MV-4-11 (cell line): ENCODE measurements around the gene ARHGAP31.

Experiments used
- DNase-seq: peaks from one replicate; lab custom pipeline; 2025; lab: John Stamatoyannopoulos, UW

The ARHGAP31 gene

DNA sequence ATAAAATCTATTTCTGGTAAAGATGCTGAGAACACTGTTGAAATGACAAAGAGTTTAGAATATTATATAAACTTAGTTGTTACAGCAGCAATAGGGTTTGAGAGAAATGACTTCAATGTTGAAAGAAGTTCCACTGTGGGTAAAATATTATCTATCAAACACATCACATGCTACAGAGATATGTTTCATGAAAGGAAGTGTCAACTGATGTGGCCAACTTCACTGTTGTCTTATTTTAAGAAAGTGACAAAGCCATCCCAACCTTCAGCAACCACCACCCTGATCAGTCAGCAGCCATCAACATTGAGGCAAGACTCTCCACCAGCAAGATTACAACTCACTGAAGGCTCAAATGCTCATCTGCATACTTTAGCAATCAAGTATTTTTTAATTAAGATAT is 149.0 kb downstream of the ARHGAP31 start:
- no peak for DNase-seq

DNA sequence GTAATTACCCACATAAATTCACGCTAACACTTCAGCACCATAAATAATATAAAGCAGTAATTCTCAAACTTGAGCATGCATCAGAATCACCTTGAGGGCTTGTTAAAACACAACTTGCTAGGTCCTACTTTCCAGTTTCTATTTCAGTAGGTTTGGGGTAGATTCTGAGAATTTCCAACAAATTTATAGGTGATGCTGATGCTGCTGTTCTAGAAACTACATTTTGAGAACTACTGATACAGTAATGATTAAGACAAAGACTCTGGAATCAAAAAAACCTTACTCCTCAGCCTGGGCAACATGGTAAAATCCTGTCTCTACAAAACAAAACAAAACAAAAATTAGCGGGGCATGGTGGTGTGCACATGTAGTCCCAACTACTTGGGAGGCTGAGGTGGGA is 150.4 kb downstream of the ARHGAP31 start:
- no peak for DNase-seq

DNA sequence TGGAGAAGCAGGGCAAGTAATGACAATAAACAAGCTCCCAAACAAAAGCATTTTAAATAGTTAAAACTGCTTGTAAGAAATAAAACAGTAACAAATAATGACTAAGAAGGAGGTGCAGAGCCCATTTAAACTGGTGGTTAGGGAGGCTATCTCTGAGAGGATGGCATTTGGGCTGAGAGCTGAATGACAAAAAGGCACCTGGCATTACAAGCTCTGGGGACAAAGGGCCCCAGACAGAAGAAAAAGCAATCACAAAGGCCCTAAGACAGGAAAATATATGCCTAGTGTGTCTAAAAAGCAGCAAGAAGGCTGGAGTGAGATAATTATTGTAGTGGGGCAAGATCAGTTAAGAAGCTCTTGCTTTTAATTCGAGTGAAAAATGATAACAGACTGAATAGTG is 159.6 kb downstream of the ARHGAP31 start:
- no peak for DNase-seq

DNA sequence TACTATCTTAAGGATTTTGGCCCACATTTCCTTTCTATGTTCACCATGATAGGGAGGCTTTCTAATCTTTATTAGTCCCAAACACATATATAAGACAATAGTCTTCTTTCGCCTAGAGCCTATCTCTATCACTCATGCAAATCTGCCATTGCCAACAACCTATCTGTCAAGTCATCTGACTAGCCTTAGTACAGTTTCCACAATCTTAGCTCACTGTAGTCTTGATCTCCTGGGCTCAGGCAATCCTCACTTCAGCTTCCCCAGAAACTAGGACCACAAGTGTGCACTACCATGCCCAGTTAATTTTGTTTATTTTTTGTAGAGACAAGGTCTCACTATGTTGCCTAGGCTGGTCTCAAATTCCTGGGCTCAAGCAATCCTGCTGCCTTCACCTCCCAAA is 162.3 kb downstream of the ARHGAP31 start:
- peak; percentile 2 for DNase-seq

DNA sequence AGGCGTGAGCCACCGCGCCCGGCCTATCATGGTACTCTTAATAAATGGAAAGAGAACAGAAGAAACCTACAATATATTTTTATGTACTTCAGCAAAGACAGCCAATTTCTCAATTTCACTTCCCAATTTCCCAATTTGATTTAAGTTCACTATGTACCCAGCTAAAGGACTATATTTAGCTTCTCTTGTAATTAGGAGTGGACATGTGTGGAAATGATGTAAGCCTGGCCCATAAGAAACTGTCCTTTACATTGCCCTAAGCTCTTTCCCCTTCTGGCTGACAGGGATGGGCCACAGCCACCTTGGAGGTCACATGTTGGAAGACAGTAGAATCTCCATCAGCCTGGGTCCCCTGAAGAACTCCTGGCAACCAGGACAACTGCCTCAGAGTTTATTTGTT is 163.1 kb downstream of the ARHGAP31 start:
- peak; percentile 95 for DNase-seq

DNA sequence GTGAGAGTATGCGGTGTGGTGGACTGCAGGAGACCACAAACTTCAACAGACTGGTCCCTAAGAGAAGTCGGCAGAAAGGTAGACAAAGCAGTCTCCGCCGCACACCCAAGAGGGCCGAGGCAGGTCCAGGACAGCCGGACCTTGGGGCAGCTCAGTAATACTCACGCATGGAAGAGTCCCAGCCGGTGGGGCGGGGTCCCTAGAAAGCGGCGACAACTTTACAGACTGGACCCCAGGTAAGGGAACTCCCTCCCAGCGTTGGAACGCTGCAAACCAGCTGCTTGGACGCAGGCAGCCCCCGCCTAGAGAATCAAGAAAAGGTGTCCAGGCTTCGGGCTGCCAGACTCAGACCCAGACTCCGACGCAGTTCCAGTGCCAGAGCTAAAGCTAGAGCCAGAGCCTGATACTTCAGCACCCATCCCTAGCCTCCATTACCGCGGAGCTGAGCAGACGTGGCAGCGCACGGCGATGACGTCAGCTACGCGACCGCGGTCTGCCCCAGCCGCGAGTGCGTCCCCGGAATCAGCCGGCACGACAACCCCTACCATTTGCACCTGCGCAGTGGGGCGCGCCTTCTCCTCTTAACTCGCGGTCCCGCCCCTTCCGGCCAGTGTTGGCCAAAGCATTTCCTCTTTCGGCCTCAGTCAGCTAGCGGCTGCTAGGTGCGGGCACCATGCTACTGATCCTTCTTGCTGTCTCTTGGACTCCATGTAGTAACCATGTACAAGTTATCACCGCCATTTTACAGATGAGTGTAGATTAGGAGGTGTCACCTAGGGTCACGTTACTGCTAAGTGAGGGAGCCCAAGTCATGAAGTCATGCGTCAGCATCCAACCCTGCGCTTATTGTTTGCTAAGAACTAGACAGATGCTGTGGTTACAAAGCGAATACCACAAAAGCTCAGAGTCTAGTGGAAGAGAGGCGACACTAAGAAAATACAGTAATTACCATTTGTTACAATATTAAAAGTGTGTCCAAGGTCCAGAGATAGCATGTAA is 169.3 kb downstream of the ARHGAP31 start, which contains the start of gene TMEM39A:
Gene TMEM39A (minus strand): TSS at position 445 of the 999 bp plus-strand sequence. CDS start 1,541 bp downstream, outside the sequence.
- peak; percentile 99 for DNase-seq

DNA sequence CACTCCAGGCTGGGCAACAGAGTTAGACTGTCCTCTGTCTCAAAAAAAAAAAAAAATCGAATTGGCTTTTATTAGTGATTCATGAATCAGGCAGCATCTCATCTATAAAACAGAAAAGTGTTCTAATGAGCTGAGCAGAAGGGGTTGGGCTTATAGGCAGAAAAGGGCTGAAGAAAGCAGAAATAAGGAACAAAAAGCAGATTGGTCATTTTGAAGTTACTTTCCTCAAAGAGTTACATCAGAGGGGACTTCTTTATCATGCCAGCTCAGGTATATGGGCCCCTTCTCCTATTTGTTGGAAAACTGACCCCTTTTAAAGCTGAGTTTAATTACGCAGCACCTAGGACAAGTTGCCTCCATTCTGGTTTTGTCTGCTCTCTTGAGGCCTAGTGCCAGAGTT is 173.9 kb downstream of the ARHGAP31 start:
- peak; percentile 69 for DNase-seq

DNA sequence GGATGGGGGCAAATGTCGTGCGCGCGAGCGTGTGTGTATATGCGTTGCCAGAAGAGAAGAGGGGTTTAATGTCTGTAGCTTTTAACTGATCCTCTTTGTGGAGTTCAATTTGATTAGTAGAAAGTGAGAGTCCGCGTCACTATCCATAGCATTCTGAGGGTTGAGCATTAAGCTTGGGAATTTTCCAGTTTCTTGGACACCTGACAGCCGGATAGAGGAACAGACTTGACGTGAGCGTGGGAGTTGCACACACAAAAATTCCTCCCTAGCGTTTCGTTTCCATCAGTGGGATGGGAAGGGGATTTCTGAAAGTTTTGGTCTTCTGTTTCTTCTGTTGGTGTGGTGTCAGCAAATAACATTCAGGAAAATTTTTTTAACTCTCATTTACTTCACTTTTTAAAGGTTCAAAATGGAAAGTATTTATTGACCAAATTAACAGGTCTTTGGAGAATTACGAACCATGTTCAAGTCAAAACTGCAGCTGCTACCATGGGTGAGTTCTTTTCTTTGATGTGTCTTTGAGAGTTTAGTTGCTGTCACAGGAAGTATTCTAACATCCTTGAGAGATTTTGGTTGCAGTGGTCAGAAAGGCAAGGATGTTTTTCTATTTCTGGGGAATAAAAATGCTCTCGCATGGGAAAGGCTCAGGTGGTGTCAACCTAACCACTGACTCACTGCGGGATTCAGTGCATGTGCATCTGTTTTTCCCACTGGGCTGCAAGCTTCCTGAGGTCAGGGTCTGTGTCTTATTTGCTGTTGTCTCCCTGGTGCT is 175.4 kb downstream of the ARHGAP31 start:
- DNase-seq, result peak; percentile 1
